Type B pancreatic cell (in vitro differentiated cells): Measurements from ENCODE around the gene ATP5ME. TPM values are rescaled to one million over a fixed set of nuclear protein-coding genes. Genes with fewer than 3 reads are reported as not detected.
"Not testable (repeated sequence)": the region's sequence is repeated elsewhere in the genome, so short reads cannot be mapped to it uniquely, and the experiment has no call there.

ENCODE experiments used
- DNase-seq: peaks from one replicate; pipeline ENCODE4 v3.0.0; 2021; ENCODE audit warnings: mixed read lengths; ENCODE audit not compliant: unreplicated experiment; ENCODE audit errors: extremely low spot score
- H3K27ac Mint-ChIP-seq: 2 replicates; pipeline ENCODE4 v1.8.0; 2021; ENCODE audit warnings: mild to moderate bottlenecking, mixed read lengths
- H3K27me3 Mint-ChIP-seq: 2 replicates; pipeline ENCODE4 v1.8.0; 2021; ENCODE audit warnings: mixed read lengths
- H3K36me3 Mint-ChIP-seq: 2 replicates; pipeline ENCODE4 v1.8.0; 2021; ENCODE audit warnings: mixed read lengths
- H3K4me1 Mint-ChIP-seq: one replicate; pipeline ENCODE4 v1.8.0; 2021; ENCODE audit warnings: mixed read lengths; ENCODE audit not compliant: unreplicated experiment
- H3K4me3 Mint-ChIP-seq: 2 replicates; pipeline ENCODE4 v1.8.0; 2021; ENCODE audit warnings: mild to moderate bottlenecking, mixed read lengths
- H3K9me3 Mint-ChIP-seq: 2 replicates; pipeline ENCODE4 v1.8.0; 2021; ENCODE audit warnings: mixed read lengths
- total RNA-seq: library from RNA; stranded (reverse); gene quantifications from 2 replicates; pipeline ENCODE4 v1.2.1, GENCODE V29; 2021; ENCODE audit warnings: low replicate concordance
- TF ChIP-seq, protein P1 (sequence below): fragments of 200-600 bp; sonication (generic); conservative IDR thresholded peaks from 2 replicates; pipeline ENCODE4 v1.5.0; 2021; ENCODE audit warnings: antibody characterized with exemption, mild to moderate bottlenecking

Gene ATP5ME
- total RNA-seq, 1 donor from 2014 or later: 285 TPM

DNA sequence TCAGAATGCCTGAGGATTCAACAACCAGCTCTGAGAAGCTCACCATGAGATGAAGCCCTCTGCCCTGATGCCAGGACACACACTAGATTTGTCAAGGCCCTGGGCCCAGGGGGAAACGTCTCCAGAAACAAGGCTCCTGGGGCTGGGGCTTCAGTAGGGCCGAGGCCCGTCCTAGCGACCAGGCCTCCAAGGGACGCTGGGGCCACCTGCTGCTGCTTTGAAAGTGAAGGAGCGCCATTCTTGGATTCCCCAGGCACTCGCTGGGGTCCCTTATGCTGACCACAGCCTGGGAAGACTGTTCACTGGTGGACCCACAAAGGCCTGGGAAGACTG is 24.8 kb downstream of the ATP5ME start:
- Mint-ChIP-seq H3K27me3 (no peaks in the 10 kb centered on the region), H3K4me3 (no peak overlapping the region), H3K36me3 (no peaks in the 10 kb centered on the region), H3K4me1 (peaks cover 6% of the 10 kb centered on the region), H3K27ac (no peak overlapping the region), H3K9me3 (no peaks in the 10 kb centered on the region)
- DNase-seq: no peak
- TF ChIP-seq, protein P1, sequence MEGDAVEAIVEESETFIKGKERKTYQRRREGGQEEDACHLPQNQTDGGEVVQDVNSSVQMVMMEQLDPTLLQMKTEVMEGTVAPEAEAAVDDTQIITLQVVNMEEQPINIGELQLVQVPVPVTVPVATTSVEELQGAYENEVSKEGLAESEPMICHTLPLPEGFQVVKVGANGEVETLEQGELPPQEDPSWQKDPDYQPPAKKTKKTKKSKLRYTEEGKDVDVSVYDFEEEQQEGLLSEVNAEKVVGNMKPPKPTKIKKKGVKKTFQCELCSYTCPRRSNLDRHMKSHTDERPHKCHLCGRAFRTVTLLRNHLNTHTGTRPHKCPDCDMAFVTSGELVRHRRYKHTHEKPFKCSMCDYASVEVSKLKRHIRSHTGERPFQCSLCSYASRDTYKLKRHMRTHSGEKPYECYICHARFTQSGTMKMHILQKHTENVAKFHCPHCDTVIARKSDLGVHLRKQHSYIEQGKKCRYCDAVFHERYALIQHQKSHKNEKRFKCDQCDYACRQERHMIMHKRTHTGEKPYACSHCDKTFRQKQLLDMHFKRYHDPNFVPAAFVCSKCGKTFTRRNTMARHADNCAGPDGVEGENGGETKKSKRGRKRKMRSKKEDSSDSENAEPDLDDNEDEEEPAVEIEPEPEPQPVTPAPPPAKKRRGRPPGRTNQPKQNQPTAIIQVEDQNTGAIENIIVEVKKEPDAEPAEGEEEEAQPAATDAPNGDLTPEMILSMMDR: no peak

DNA sequence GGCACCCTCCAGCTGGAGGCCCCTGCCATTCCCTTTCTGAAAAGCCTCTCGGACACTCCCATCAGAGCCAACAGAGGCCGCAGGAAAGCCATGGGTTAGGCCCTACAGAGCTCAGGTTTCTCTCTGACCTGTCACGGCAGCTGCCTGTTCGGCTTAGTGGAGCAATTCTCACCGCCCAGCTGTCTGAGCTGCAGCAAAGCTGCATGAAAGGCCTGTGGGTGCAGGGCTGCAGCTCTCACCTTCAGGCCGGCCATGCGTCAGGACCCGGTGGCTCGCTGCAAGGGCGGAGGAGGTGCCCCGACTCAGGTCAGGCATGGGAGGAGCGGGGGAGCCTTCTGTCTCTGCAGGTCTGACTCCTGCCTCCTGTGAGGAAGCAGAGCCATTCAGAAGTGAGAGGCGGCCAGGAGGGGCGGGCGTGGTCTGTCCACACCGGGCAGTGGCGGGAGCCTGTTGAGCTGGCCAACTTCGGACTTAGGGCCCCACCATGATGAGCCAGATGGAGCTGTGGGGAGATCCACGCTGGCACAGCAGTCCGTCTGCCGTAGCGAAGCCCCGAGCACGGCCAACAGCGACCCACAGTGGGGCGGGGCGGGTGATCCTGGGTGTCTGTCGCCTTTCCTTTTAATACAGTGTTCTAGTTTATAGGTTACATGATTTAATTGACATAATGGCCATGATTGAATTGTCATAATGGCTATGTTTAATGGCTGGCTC is 25.3 kb downstream of the ATP5ME start:
- Mint-ChIP-seq H3K27me3 (no peaks in the 10 kb centered on the region), H3K4me1 (peaks cover 6% of the 10 kb centered on the region), H3K4me3 (no peak overlapping the region), H3K9me3 (no peaks in the 10 kb centered on the region), H3K36me3 (no peaks in the 10 kb centered on the region), H3K27ac (no peak overlapping the region)
- TF ChIP-seq, protein P1: no peak
- DNase-seq: no peak

DNA sequence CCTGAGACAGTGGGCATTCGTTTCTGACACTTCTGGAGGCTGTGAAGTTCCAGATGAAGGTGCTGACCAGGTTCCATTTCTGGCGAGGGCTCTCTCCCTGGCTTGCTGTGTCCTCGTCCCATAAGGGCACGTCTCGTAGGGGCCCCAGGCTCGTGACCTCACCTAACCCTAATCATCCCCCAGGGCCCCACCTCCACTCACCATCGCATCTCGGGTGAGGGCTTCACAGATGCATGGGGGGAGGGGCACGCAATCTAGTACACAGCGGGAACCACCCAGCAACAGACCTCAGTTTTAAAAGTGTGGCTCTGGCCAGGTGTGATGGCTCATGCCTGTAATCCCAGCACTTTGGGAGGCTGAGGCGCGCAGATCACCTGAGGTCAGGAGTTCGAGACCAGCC is 26.6 kb downstream of the ATP5ME start:
- TF ChIP-seq, protein P1: no peak
- no peak overlapping the region for H3K4me3 Mint-ChIP-seq

DNA sequence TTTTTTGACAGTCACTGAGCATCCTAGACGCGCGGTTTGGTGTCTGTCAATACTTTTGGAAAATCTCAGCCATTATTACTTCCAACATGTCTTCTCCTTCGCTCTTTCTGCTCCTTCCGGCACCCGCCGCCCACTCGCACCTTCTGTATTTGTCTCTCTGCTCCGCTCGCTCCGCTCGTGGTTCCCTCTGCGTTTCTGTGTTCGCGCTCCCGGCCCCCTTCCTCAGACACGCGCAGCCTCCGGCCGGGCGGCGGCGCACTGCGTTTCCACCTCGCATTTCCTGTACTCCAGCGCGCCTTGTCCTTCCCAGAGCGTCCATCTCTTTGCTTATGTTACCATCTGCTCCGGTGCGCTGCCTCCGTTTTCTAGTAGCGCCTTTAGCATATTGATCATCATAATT is 27.6 kb downstream of the ATP5ME start:
- TF ChIP-seq, protein P1: no peak

More for the DNA sequence above, 26.6 kb downstream of the ATP5ME start:
- H3K27ac Mint-ChIP-seq: no peak overlapping the region
- no peaks in the 10 kb centered on the region for H3K9me3 Mint-ChIP-seq
- H3K27me3 Mint-ChIP-seq: peaks cover 3% of the 10 kb centered on the region
- no peak for DNase-seq
- H3K36me3 Mint-ChIP-seq: no peaks in the 10 kb centered on the region
- H3K4me1 Mint-ChIP-seq: peaks cover 6% of the 10 kb centered on the region

DNA sequence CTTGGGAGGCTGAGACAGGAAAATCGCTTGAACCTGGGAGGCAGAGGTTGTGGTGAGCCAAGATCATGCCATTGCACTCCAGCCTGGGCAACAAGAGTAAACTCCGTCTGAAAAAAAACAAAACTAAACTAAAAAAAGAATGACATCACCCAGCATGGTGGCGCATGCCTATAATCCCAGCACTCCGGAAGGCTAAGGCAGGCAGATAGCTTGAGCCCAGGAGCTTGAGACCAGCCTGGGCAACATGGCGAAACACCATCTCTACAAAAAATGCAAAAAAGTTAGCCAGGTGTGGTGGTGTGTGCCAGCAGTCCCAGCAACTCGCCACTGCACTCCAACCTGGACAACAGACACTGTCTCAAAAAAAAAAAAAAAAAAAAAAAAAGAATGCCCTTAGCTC is 31.7 kb downstream of the ATP5ME start:
- H3K9me3 Mint-ChIP-seq, DNase-seq, H3K27ac Mint-ChIP-seq, H3K27me3 Mint-ChIP-seq, H3K4me1 Mint-ChIP-seq, H3K4me3 Mint-ChIP-seq, H3K36me3 Mint-ChIP-seq: not testable (repeated sequence)

More for the DNA sequence above, 27.6 kb downstream of the ATP5ME start:
- Mint-ChIP-seq H3K27ac (no peak overlapping the region), H3K4me3 (no peak overlapping the region), H3K27me3 (peaks cover 3% of the 10 kb centered on the region), H3K9me3 (no peaks in the 10 kb centered on the region), H3K36me3 (no peaks in the 10 kb centered on the region), H3K4me1 (peaks cover 6% of the 10 kb centered on the region)
- no peak for DNase-seq

DNA sequence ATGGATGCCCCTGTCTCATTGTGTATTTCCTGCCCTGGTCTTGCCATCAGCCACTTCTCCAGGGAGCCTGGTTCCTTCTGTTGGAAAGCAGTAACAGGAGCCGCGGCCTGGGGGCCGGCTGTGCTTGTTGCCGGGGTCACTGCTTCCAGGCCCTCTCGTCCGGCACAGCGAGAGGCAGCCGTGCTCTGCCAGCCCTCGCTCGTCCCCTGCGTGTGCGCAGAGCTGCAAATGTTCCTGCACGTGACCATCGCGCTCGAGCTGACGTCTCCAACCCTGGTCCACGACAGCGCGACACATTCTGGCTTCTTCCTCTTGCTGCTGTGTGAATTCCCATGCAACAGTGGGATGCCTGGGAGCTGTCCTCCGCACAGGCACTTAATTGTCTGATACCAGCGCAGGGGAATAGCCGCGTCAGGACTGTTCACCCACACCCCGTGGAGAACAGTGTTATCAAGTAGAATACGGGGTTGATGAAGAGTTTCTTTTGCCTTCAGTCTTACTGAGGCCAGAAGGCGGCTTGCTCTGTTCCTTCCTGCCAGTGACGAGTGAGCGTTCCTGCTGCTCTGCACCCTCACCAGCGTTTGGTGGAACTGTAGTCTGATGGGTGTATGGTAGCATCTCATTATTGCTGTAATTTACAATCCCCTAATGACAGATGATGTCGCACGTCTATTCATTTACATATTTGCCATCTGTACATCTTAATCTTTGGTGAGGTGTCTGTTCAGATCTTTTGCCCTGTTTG is 36.4 kb downstream of the ATP5ME start:
- Mint-ChIP-seq H3K4me3 (no peak overlapping the region), H3K9me3 (peaks cover 4% of the 10 kb centered on the region), H3K36me3 (no peaks in the 10 kb centered on the region), H3K27ac (no peak overlapping the region), H3K27me3 (peaks cover 9% of the 10 kb centered on the region), H3K4me1 (no peaks in the 10 kb centered on the region)
- DNase-seq: no peak
- TF ChIP-seq, protein P1: no peak
